Keratinocyte (primary cell): ENCODE results near the gene GDPD5. TPM values are rescaled to one million over a fixed set of nuclear protein-coding genes. Genes with fewer than 3 reads are reported as not detected.

Experiments
- DNase-seq: peaks from one replicate; pipeline ENCODE4 v3.0.0-alpha.2; 2011; ENCODE audit warnings: low read depth, missing footprints, low spot score
- FAIRE-seq: peaks from 2 replicates; lab custom pipeline; 2011; peaks lifted over from hg19 to GRCh38; lab: Jason Lieb, UNC
- H2AFZ ChIP-seq: 2 replicates; pipeline ENCODE4 v1.6.0; 2012; ENCODE audit warnings: low read length, control low read depth, inconsistent platforms; ENCODE audit not compliant: control insufficient read depth
- H3K27ac ChIP-seq: 2 replicates; pipeline ENCODE4 v1.5.1; 2011; ENCODE audit warnings: low read length; ENCODE audit not compliant: control insufficient read depth, insufficient read depth
- H3K27me3 ChIP-seq: 3 replicates; pipeline ENCODE4 v1.6.0; 2011; ENCODE audit warnings: low read length; ENCODE audit not compliant: control insufficient read depth, insufficient read depth; ENCODE audit errors: extremely low read depth
- H3K36me3 ChIP-seq, 2 experiments: 2 replicates in 1 of 2; 3 replicates in 1 of 2; pipeline ENCODE4 v1.5.1; 2011; ENCODE audit warnings: low read length in 2 of 2, mild to moderate bottlenecking in 1 of 2; ENCODE audit not compliant: control insufficient read depth in 2 of 2, insufficient read depth in 2 of 2; ENCODE audit errors: extremely low read depth in 1 of 2
- H3K4me1 ChIP-seq: 3 replicates; pipeline ENCODE4 v1.5.1; 2011; ENCODE audit warnings: low read length; ENCODE audit not compliant: control insufficient read depth, insufficient read depth; ENCODE audit errors: extremely low read depth
- H3K4me2 ChIP-seq: 3 replicates; pipeline ENCODE4 v1.6.0; 2011; ENCODE audit warnings: low read depth, low read length; ENCODE audit not compliant: control insufficient read depth, insufficient read depth; ENCODE audit errors: extremely low read depth
- H3K4me3 ChIP-seq, 3 experiments: fragments of 200-600 bp in 1 of 3; sonication (generic) in 1 of 3; 2 replicates in 2 of 3; 3 replicates in 1 of 3; pipeline ENCODE4 v1.5.1; 2011 to 2016; ENCODE audit warnings: low read length in 3 of 3, mild to moderate bottlenecking in 3 of 3, control low read depth in 2 of 3, inconsistent platforms in 1 of 3, low read depth in 1 of 3, mixed read lengths in 1 of 3, mixed run types in 1 of 3, moderate library complexity in 1 of 3; ENCODE audit not compliant: control insufficient read depth in 2 of 3, insufficient read depth in 2 of 3; ENCODE audit errors: extremely low read depth in 1 of 3
- H3K79me2 ChIP-seq: 2 replicates; pipeline ENCODE4 v1.6.0; 2012; ENCODE audit warnings: low read length; ENCODE audit not compliant: control insufficient read depth, insufficient read depth
- H3K9ac ChIP-seq: 3 replicates; pipeline ENCODE4 v1.6.0; 2011; ENCODE audit warnings: low read length; ENCODE audit not compliant: control insufficient read depth, insufficient read depth; ENCODE audit errors: extremely low read depth
- H3K9me1 ChIP-seq: 3 replicates; pipeline ENCODE4 v1.6.0; 2011; ENCODE audit warnings: low read length; ENCODE audit not compliant: control insufficient read depth, insufficient read depth; ENCODE audit errors: extremely low read depth
- H3K9me3 ChIP-seq: 2 replicates; pipeline ENCODE4 v1.5.1; 2012; ENCODE audit warnings: low read depth, low read length; ENCODE audit not compliant: control insufficient read depth
- H4K20me1 ChIP-seq: 3 replicates; pipeline ENCODE4 v1.6.0; 2011; ENCODE audit warnings: low read length; ENCODE audit not compliant: control insufficient read depth, insufficient read depth; ENCODE audit errors: extremely low read depth
- EZH2 ChIP-seq: IDR thresholded peaks from one replicate; pipeline ENCODE4 v1.6.1; 2012; ENCODE audit warnings: inconsistent platforms, mild to moderate bottlenecking, low read length, moderate library complexity
- dilution Hi-C: fragments of 300-500 bp; cut with MboI; formaldehyde crosslinking; loops from one replicate; pipeline ENCODE4 v1.7.0; 2020; ENCODE audit warnings: low sequenced_read_pairs; ENCODE audit not compliant: extremely low pct_ligation_motif_present
- polyA minus RNA-seq, 3 experiments: library from RNA; depleted of rRNA, polyadenylated mRNA; stranded (reverse); fragments of >200 nt; gene quantifications; 1 replicate in 1 of 3; 2 replicates in 1 of 3; 3 replicates in 1 of 3; pipeline ENCODE4 v1.2.3, GENCODE V29; 2011
- polyA plus RNA-seq, 5 experiments: library from polyadenylated mRNA; depleted of rRNA in 3 of 5; stranded (reverse) in 3 of 5; stranded (forward) in 1 of 5; unstranded in 1 of 5; fragments of >200 nt; gene quantifications; 1 replicate in 1 of 5; 2 replicates in 3 of 5; 3 replicates in 1 of 5; pipeline versions ENCODE4 v1.2.1 to v1.2.3, GENCODE V29; 2011 to 2012; ENCODE audit warnings: missing spikeins in 2 of 5, low read depth in 1 of 5, low replicate concordance in 1 of 5
- TF ChIP-seq, protein P1 (sequence below), 3 experiments: IDR thresholded peaks in 1 of 3; conservative IDR thresholded peaks in 1 of 3; optimal IDR thresholded peaks in 1 of 3; 2 replicates in 2 of 3; 3 replicates in 1 of 3; pipeline versions ENCODE3 to v1.5.1; 2011; ENCODE audit warnings: low read length in 3 of 3, mild to moderate bottlenecking in 3 of 3, moderate library complexity in 2 of 3, control low read depth in 1 of 3, inconsistent platforms in 1 of 3; ENCODE audit not compliant: insufficient read depth in 2 of 3; ENCODE audit errors: extremely low read depth in 1 of 3

GDPD5 gene, protein sequence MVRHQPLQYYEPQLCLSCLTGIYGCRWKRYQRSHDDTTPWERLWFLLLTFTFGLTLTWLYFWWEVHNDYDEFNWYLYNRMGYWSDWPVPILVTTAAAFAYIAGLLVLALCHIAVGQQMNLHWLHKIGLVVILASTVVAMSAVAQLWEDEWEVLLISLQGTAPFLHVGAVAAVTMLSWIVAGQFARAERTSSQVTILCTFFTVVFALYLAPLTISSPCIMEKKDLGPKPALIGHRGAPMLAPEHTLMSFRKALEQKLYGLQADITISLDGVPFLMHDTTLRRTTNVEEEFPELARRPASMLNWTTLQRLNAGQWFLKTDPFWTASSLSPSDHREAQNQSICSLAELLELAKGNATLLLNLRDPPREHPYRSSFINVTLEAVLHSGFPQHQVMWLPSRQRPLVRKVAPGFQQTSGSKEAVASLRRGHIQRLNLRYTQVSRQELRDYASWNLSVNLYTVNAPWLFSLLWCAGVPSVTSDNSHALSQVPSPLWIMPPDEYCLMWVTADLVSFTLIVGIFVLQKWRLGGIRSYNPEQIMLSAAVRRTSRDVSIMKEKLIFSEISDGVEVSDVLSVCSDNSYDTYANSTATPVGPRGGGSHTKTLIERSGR
- 2.1 to 4.0 TPM (median 3.1 TPM) in 3 replicates for polyA plus RNA-seq
- 0.45 TPM for polyA plus RNA-seq (2011; ENCODE audit: low read depth)
- 1.7 and 2.9 TPM in 2 replicates for polyA plus RNA-seq (2011; cell fraction: cytosol; rRNA removed)
- polyA plus RNA-seq (2011; cell fraction: nucleus; rRNA removed), result 9.3 and 14.4 TPM in 2 replicates
- 0.83 and 6.4 TPM in 2 replicates for polyA plus RNA-seq (2012; ENCODE audit: low replicate concordance)
- polyA minus RNA-seq, result 5.0 to 24.4 TPM (median 6.7 TPM) in 3 replicates
- 8.6 TPM for polyA minus RNA-seq (2011; cell fraction: cytosol; rRNA and poly(A)+ RNA removed)
- 9.1 and 13.0 TPM in 2 replicates for polyA minus RNA-seq (2011; cell fraction: nucleus; rRNA and poly(A)+ RNA removed)

- TF ChIP-seq, protein P1, sequence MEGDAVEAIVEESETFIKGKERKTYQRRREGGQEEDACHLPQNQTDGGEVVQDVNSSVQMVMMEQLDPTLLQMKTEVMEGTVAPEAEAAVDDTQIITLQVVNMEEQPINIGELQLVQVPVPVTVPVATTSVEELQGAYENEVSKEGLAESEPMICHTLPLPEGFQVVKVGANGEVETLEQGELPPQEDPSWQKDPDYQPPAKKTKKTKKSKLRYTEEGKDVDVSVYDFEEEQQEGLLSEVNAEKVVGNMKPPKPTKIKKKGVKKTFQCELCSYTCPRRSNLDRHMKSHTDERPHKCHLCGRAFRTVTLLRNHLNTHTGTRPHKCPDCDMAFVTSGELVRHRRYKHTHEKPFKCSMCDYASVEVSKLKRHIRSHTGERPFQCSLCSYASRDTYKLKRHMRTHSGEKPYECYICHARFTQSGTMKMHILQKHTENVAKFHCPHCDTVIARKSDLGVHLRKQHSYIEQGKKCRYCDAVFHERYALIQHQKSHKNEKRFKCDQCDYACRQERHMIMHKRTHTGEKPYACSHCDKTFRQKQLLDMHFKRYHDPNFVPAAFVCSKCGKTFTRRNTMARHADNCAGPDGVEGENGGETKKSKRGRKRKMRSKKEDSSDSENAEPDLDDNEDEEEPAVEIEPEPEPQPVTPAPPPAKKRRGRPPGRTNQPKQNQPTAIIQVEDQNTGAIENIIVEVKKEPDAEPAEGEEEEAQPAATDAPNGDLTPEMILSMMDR (optimal IDR thresholded peaks at IDR 0.05 in 1 of 3, IDR thresholded peaks at IDR 0.05 in 1 of 3, conservative IDR thresholded peaks at IDR 0.05 in 1 of 3; ENCODE audit: extremely low read depth in 1 of 3, insufficient read depth in 2 of 3, low read length in 3 of 3), result peak in 2 of 3 experiments; percentile 49 to 80
- TF ChIP-seq EZH2, result no peak
- H3K9me3 ChIP-seq, result no peaks in the 10 kb centered on the region
- H3K4me3 ChIP-seq, result peak within 1 kb of the TSS; percentile 56 to 71 (median 56)
- DNase-seq (no peak), FAIRE-seq (no peak)
- peak within 1 kb of the TSS; percentile 49 for H3K9ac ChIP-seq
- H2AFZ ChIP-seq, result peak within 1 kb of the TSS; percentile 82
- no peaks in the 10 kb centered on the region for H4K20me1 ChIP-seq
- no peaks in the 10 kb centered on the region for H3K4me1 ChIP-seq
- H3K79me2 ChIP-seq, result no peaks in the 10 kb centered on the region
- peaks cover 11% of the 10 kb centered on the region for H3K27me3 ChIP-seq
- H3K4me2 ChIP-seq, result peak within 1 kb of the TSS; percentile 81
- H3K27ac ChIP-seq, result no peak within 1 kb of the TSS
- no peaks in the 10 kb centered on the region for H3K36me3 ChIP-seq
- no peaks in the 10 kb centered on the region for H3K9me1 ChIP-seq
- dilution Hi-C loops, result no loop called here
Measured at GRCh38 chr11:75525433-75526191, at the start of gene GDPD5. GDPD5 (minus strand) TSS chr11:75525941; CDS start chr11:75477735, 48,206 bp downstream.

GRCh38 chr11:75574698-75575602, 49.2 kb upstream of the GDPD5 start:
- Histone ChIP-seq H4K20me1 (no peaks in the 10 kb centered on the region), H2AFZ (no peak overlapping the region), H3K4me3 (no peak overlapping the region), H3K4me2 (no peak overlapping the region), H3K9me1 (no peaks in the 10 kb centered on the region), H3K9ac (no peak overlapping the region), H3K9me3 (no peaks in the 10 kb centered on the region), H3K27me3 (no peaks in the 10 kb centered on the region), H3K36me3 (peaks cover 31 to 34% of the 10 kb centered on the region in 2 experiments), H3K4me1 (peaks cover 2% of the 10 kb centered on the region), H3K79me2 (no peaks in the 10 kb centered on the region), H3K27ac (no peak overlapping the region)
- TF ChIP-seq EZH2, result no peak
- TF ChIP-seq, protein P1 (optimal IDR thresholded peaks at IDR 0.05 in 1 of 3, IDR thresholded peaks at IDR 0.05 in 1 of 3, conservative IDR thresholded peaks at IDR 0.05 in 1 of 3; ENCODE audit: extremely low read depth in 1 of 3, insufficient read depth in 2 of 3, low read length in 3 of 3), result peak in 2 of 3 experiments; percentile 19 to 26
- no peak for DNase-seq
- no peak for FAIRE-seq
- dilution Hi-C loops, result no loop called here
